GM23248 (cell line): ENCODE data around the gene OCEL1. TPM values are rescaled to one million over a fixed set of nuclear protein-coding genes. Genes with fewer than 3 reads are reported as not detected.

Experiments used
- DNase-seq: peaks from one replicate; pipeline ENCODE4 v3.0.0-alpha.2; 2015
- H2AFZ ChIP-seq: fragments of 200-600 bp; sonication (generic); 2 replicates; pipeline ENCODE4 v1.6.1; 2016; ENCODE audit warnings: antibody characterized with exemption
- H3F3A ChIP-seq: fragments of 200-600 bp; sonication (generic); 2 replicates; pipeline ENCODE4 v1.6.1; 2016; ENCODE audit warnings: mild to moderate bottlenecking, antibody characterized with exemption, mixed run types; ENCODE audit not compliant: insufficient read depth
- H3K27ac ChIP-seq: fragments of 200-600 bp; sonication (generic); 2 replicates; pipeline ENCODE4 v1.5.1; 2016; ENCODE audit warnings: mild to moderate bottlenecking
- H3K27me3 ChIP-seq: fragments of 200-600 bp; sonication (generic); replicated peaks from 2 replicates; pipeline ENCODE4 v1.6.1; 2016; ENCODE audit warnings: mild to moderate bottlenecking; ENCODE audit not compliant: insufficient read depth
- H3K36me3 ChIP-seq: fragments of 200-600 bp; sonication (generic); 2 replicates; pipeline ENCODE4 v1.6.1; 2016; ENCODE audit warnings: low read depth, mild to moderate bottlenecking
- H3K4me1 ChIP-seq: fragments of 200-600 bp; sonication (generic); 2 replicates; pipeline ENCODE4 v1.6.1; 2016; ENCODE audit warnings: mild to moderate bottlenecking; ENCODE audit not compliant: insufficient read depth
- H3K4me2 ChIP-seq: fragments of 200-600 bp; sonication (generic); one replicate; pipeline ENCODE4 v1.6.1; 2016; ENCODE audit warnings: mild to moderate bottlenecking; ENCODE audit not compliant: unreplicated experiment
- H3K4me3 ChIP-seq: fragments of 200-600 bp; sonication (generic); 2 replicates; pipeline ENCODE4 v1.5.1; 2016; ENCODE audit warnings: mild to moderate bottlenecking
- H3K79me2 ChIP-seq: fragments of 200-600 bp; sonication (generic); 2 replicates; pipeline ENCODE4 v1.6.1; 2016; ENCODE audit warnings: mild to moderate bottlenecking; ENCODE audit not compliant: insufficient read depth
- H3K9ac ChIP-seq: fragments of 200-600 bp; sonication (generic); 2 replicates; pipeline ENCODE4 v1.6.1; 2016; ENCODE audit warnings: mild to moderate bottlenecking
- H3K9me2 ChIP-seq: fragments of 200-600 bp; sonication (generic); 2 replicates; pipeline ENCODE4 v1.6.1; 2016; ENCODE audit warnings: mixed run types, mild to moderate bottlenecking, moderate library complexity; ENCODE audit not compliant: insufficient read depth
- H3K9me3 ChIP-seq: fragments of 200-600 bp; sonication (generic); one replicate; pipeline ENCODE4 v1.6.1; 2017; ENCODE audit warnings: low read depth
- H4K20me1 ChIP-seq: fragments of 200-600 bp; sonication (generic); 2 replicates; pipeline ENCODE4 v1.6.0; 2016; ENCODE audit not compliant: insufficient read depth
- EZH2 ChIP-seq: fragments of 200-600 bp; sonication (generic); IDR thresholded peaks from 2 replicates; pipeline ENCODE4 v1.6.1; 2018; ENCODE audit warnings: antibody characterized with exemption, mild to moderate bottlenecking; ENCODE audit not compliant: insufficient read depth, poor library complexity, severe bottlenecking
- EZH2phosphoT487 ChIP-seq: fragments of 200-600 bp; sonication (generic); IDR thresholded peaks from 2 replicates; pipeline ENCODE4 v1.6.1; 2018; ENCODE audit warnings: antibody characterized with exemption, moderate library complexity, mild to moderate bottlenecking, low read depth; ENCODE audit not compliant: insufficient read depth
- WGBS, 2 experiments: methylation state at CpG; one replicate each; pipeline ENCODE4 v1.1.6; 2015 to 2017; ENCODE audit warnings: low lambda C conversion rate in 2 of 2, low coverage in 1 of 2; ENCODE audit errors: missing lambda C conversion rate in 2 of 2; 5-methylcytosine and 5-hydroxymethylcytosine counted together
- in situ Hi-C: fragments of 300-500 bp; cut with MboI; formaldehyde crosslinking; loops from 2 replicates; pipeline ENCODE4 v1.15.0; 2020
- polyA plus RNA-seq: library from polyadenylated mRNA; unstranded; fragments of >200 nt; fragmentation: Nextera tagmentation; extraction: Ambion mirVana; gene quantifications from 2 replicates; pipeline ENCODE4 v1.2.1, GENCODE V29; 2016
- total RNA-seq: library from RNA; depleted of rRNA; stranded (reverse); fragments of >200 nt; shearing (Covaris generic); gene quantifications from 2 replicates; pipeline ENCODE4 v1.2.3, GENCODE V29; 2014

The OCEL1 gene
- total and polyA plus RNA-seq, 2 experiments from 2014 or later = 1.8 to 17.1 TPM

DNA sequence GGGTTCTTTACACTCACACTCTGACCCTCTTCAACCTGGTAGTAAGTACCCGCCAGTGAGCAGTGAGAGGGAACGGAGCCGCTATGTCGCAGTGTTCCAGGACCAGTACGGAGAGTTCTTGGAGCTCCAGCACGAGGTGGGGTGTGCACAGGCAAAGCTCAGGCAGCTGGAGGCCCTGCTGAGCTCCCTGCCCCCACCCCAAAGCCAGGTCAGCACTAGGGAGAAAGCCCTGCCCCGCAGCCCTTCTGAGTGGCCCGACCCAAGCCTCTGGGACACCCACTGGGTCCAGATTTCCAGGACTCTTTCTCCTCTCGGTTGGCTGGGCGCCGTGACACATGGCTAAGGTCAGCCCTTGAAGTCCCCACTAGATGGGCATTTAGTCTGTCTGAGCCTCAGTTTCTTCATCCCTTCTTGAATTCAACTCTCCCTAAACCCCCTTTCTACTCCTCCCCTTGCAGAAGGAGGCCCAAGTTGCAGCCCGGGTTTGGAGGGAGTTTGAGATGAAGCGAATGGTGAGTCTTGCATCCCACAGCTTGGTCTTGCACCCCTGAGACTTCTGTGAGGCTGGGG is 1.9 kb downstream of the OCEL1 start:
- H3K9ac ChIP-seq = no peak overlapping the region
- H3K9me2 ChIP-seq = no peaks in the 10 kb centered on the region
- 86 to 91% methylated on average over 13 of the region's 13 CpGs for WGBS, 2 experiments
- no peaks in the 10 kb centered on the region for H4K20me1 ChIP-seq
- in situ Hi-C loops = no loop called here
- peaks cover 20% of the 10 kb centered on the region; the same call in 1 of the 2 replicates for H3K79me2 ChIP-seq
- peaks cover 5% of the 10 kb centered on the region; the same call in 1 of the 2 replicates for H3K36me3 ChIP-seq
- H3K27me3 ChIP-seq = no peaks in the 10 kb centered on the region
- no peak for DNase-seq
- H3K9me3 ChIP-seq = no peaks in the 10 kb centered on the region
- TF ChIP-seq EZH2 (no peak), EZH2phosphoT487 (no peak)
- H3K4me1 ChIP-seq = peaks cover 3% of the 10 kb centered on the region; the same call in 1 of the 2 replicates
- no peak overlapping the region for H3K27ac ChIP-seq
- no peak overlapping the region for H3K4me2 ChIP-seq
- H3F3A ChIP-seq = 0 out of 2 replicates have a peak, but pooled peaks cover 5% of the 10 kb centered on the region
- H3K4me3 ChIP-seq = no peak overlapping the region
- H2AFZ ChIP-seq = no peak overlapping the region

DNA sequence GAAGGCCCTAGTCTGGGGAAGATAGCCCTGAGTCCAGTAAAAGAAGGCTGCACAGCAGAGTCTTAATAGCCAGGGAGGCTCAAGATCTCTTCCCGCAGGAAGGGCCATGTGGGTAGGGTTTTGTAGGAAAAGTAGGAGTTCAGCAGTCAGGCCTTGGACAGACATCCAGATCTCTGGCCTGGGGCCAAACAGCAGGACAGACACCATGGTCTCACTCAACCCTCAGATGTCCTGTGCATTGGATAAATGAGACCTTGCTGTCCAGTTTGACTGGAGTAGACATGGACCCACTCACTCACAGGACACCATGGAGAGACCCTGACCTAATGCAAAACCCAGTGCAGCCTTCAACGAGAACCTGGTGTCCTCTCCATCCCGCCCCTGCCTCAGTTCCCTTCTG is 3.9 kb downstream of the OCEL1 start:
- H3K9me3 ChIP-seq = no peaks in the 10 kb centered on the region
- peaks cover 3% of the 10 kb centered on the region; the same call in 1 of the 2 replicates for H3K4me1 ChIP-seq
- in situ Hi-C loops = no loop called here
- H3K4me2 ChIP-seq = no peak overlapping the region
- H3F3A ChIP-seq = no peaks in the 10 kb centered on the region
- peaks cover 40% of the 10 kb centered on the region for H3K79me2 ChIP-seq
- H2AFZ ChIP-seq = no peak overlapping the region
- peaks cover 5% of the 10 kb centered on the region; the same call in 1 of the 2 replicates for H3K36me3 ChIP-seq
- WGBS, 2 experiments = 82 to 90% methylated on average over 3 of the region's 3 CpGs
- DNase-seq = no peak
- no peaks in the 10 kb centered on the region for H3K9me2 ChIP-seq
- no peaks in the 10 kb centered on the region for H4K20me1 ChIP-seq
- TF ChIP-seq EZH2phosphoT487 (no peak), EZH2 (no peak)
- H3K9ac ChIP-seq = no peak overlapping the region
- H3K27ac ChIP-seq = no peak overlapping the region
- no peak overlapping the region for H3K4me3 ChIP-seq
- no peaks in the 10 kb centered on the region for H3K27me3 ChIP-seq

DNA sequence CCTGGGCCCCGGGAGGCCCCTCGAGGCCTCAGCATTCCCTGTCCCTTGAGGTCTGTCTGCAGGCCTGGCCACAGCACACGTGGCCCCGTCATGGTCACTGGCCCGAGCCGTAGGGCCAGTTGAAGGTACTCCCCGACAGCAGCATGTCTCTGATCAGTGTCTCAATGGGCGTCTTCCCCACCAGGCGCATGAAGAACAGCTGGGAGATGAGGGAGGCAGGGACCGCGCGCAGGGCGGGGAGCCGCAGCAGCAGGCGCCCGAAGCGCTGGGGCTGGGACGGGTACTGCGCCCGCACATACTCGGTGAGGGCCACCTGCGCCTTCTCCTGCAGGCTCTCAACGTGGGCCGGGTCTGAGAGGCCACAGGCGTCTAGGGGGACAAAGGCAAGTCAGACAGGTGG is 6.2 kb downstream of the OCEL1 start:
- H3K9ac ChIP-seq = no peak overlapping the region
- no peak for TF ChIP-seq EZH2
- no peak for TF ChIP-seq EZH2phosphoT487
- no peaks in the 10 kb centered on the region for H3K9me2 ChIP-seq
- no peaks in the 10 kb centered on the region for H3F3A ChIP-seq
- no peak overlapping the region for H2AFZ ChIP-seq
- H3K36me3 ChIP-seq = peaks cover 5% of the 10 kb centered on the region; the same call in 1 of the 2 replicates
- no peaks in the 10 kb centered on the region for H3K27me3 ChIP-seq
- in situ Hi-C loops = no loop called here
- peaks cover 50% of the 10 kb centered on the region for H3K79me2 ChIP-seq
- no peaks in the 10 kb centered on the region for H4K20me1 ChIP-seq
- H3K4me2 ChIP-seq = no peak overlapping the region
- H3K9me3 ChIP-seq = no peaks in the 10 kb centered on the region
- no peak overlapping the region for H3K27ac ChIP-seq
- no peak overlapping the region for H3K4me3 ChIP-seq
- H3K4me1 ChIP-seq = peaks cover under 1% of the 10 kb centered on the region; the same call in 1 of the 2 replicates
- WGBS, 2 experiments = 90 to 91% methylated on average over 24 to 25 of the region's 25 CpGs
- DNase-seq = no peak

DNA sequence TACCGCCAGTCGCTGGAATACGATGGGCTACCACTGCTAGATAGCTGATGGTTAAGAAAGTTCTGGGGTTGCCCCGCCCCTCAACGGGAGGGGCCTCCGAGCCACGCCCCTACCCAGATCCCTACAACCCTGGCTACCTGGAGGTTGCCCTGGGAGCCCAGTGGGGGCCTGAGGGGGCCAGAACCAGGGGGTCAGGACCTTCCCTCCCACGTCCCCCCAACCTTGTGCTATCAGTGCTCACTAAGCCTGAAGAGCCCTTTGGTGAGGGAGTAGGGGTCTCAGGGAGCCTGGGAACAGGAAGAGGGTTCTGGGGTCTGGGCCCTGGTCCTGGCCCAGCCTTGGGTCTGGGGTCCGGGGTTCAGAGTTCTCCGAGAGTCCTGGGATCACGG is 8.9 kb downstream of the OCEL1 start:
- H3K4me1 ChIP-seq = no peaks in the 10 kb centered on the region
- H3K27ac ChIP-seq = 0 out of 2 replicates have a peak overlapping the region, but pooled peaks have one; percentile 19
- no peaks in the 10 kb centered on the region for H3K9me2 ChIP-seq
- in situ Hi-C loops = no loop called here
- peak overlapping the region; percentile 73 for H3K4me2 ChIP-seq
- 11 to 20% methylated on average over 9 to 11 of the region's 11 CpGs for whole genome bisulfite sequencing, 2 experiments
- H3K9ac ChIP-seq = peak overlapping the region; percentile 52
- H3K9me3 ChIP-seq = no peaks in the 10 kb centered on the region
- H3K79me2 ChIP-seq = peaks cover 67% of the 10 kb centered on the region
- peak; percentile 73 for DNase-seq
- TF ChIP-seq EZH2phosphoT487 (no peak), EZH2 (no peak)
- peak overlapping the region; percentile 63; the same call in 1 of the 2 replicates for H2AFZ ChIP-seq
- no peaks in the 10 kb centered on the region for H4K20me1 ChIP-seq
- no peaks in the 10 kb centered on the region for H3F3A ChIP-seq
- H3K36me3 ChIP-seq = peaks cover 5% of the 10 kb centered on the region; the same call in 1 of the 2 replicates
- no peaks in the 10 kb centered on the region for H3K27me3 ChIP-seq
- H3K4me3 ChIP-seq = peak overlapping the region; percentile 68
